ENCODE results near the gene DRD1.
"Not testable (repeated sequence)": the region's sequence is repeated elsewhere in the genome, so short reads cannot be mapped to it uniquely, and the experiment has no call there.

The DRD1 gene

GRCh38 chr5:175424594-175424993, 19.4 kb downstream of the DRD1 start:
- DNase-seq (ENCODE audit: low spot score): not testable (repeated sequence)

- no peak for DNase-seq (ENCODE audit: low spot score)
Measured at GRCh38 chr5:175422058-175422457, 21.9 kb downstream of the DRD1 start.

- no peak for DNase-seq (ENCODE audit: low spot score)
Measured at GRCh38 chr5:175420383-175420782, 23.6 kb downstream of the DRD1 start.

- DNase-seq (ENCODE audit: low spot score): no peak
Measured at GRCh38 chr5:175418251-175418650, 25.7 kb downstream of the DRD1 start.

GRCh38 chr5:175417384-175417783, 26.6 kb downstream of the DRD1 start:
- no peak for DNase-seq (ENCODE audit: low spot score)

- DNase-seq (ENCODE audit: low spot score): no peak
Measured at GRCh38 chr5:175415303-175415702, 28.7 kb downstream of the DRD1 start.

- no peak for DNase-seq (ENCODE audit: low spot score)
Measured at GRCh38 chr5:175410926-175411325, 33.1 kb downstream of the DRD1 start.

- no peak for DNase-seq (ENCODE audit: low spot score)
Measured at GRCh38 chr5:175406300-175406699, 37.7 kb downstream of the DRD1 start.

- DNase-seq (ENCODE audit: low spot score): not testable (repeated sequence)
Measured at GRCh38 chr5:175397590-175398297, 46.2 kb downstream of the DRD1 start.

- DNase-seq (ENCODE audit: low spot score): not testable (repeated sequence)
Measured at GRCh38 chr5:175395430-175395829, 48.6 kb downstream of the DRD1 start.

- no peak for DNase-seq (ENCODE audit: low spot score)
Measured at GRCh38 chr5:175394601-175395000, 49.4 kb downstream of the DRD1 start.

GRCh38 chr5:175393897-175394296, 50.1 kb downstream of the DRD1 start:
- DNase-seq (ENCODE audit: low spot score): no peak

- no peak for DNase-seq (ENCODE audit: low spot score)
Measured at GRCh38 chr5:175392236-175392635, 51.7 kb downstream of the DRD1 start.

GRCh38 chr5:175390352-175391083, 53.5 kb downstream of the DRD1 start:
- DNase-seq (ENCODE audit: low spot score): no peak
